Endodermal cell (in vitro differentiated cells): ENCODE measurements around the gene RNF20. TPM values are rescaled to one million over a fixed set of nuclear protein-coding genes. Genes with fewer than 3 reads are reported as not detected.

Experiments
- DNase-seq: peaks from one replicate; pipeline ENCODE4 v3.0.0-alpha.2; 2017
- H3K27ac ChIP-seq: 2 replicates; pipeline ENCODE4 v1.5.1; 2013; ENCODE audit warnings: mild to moderate bottlenecking, low read depth, low read length, moderate library complexity
- H3K27me3 ChIP-seq: 2 replicates; pipeline ENCODE4 v1.6.1; 2013; ENCODE audit warnings: mild to moderate bottlenecking, low read length, moderate library complexity; ENCODE audit not compliant: insufficient read depth, control insufficient read depth, poor library complexity, severe bottlenecking
- H3K36me3 ChIP-seq: 2 replicates; pipeline ENCODE4 v1.7.0; 2013; ENCODE audit warnings: mild to moderate bottlenecking, low read length, moderate library complexity; ENCODE audit not compliant: control insufficient read depth, insufficient read depth
- H3K4me1 ChIP-seq: one replicate; pipeline ENCODE4 v1.7.0; 2013; ENCODE audit warnings: low read length; ENCODE audit not compliant: control insufficient read depth, insufficient read depth
- H3K4me3 ChIP-seq: 2 replicates; pipeline ENCODE4 v1.5.1; 2013; ENCODE audit warnings: mild to moderate bottlenecking, low read length, moderate library complexity
- H3K9ac ChIP-seq: 2 replicates; pipeline ENCODE4 v1.6.1; 2013; ENCODE audit warnings: mild to moderate bottlenecking, low read length, moderate library complexity; ENCODE audit not compliant: poor library complexity, severe bottlenecking; ENCODE audit errors: extremely low read depth
- H3K9me3 ChIP-seq: 2 replicates; pipeline ENCODE4 v1.6.1; 2013; ENCODE audit warnings: mild to moderate bottlenecking, low read length, moderate library complexity; ENCODE audit not compliant: control insufficient read depth
- H3K27ac Mint-ChIP-seq: 2 replicates; pipeline ENCODE4 v1.8.0; 2020; ENCODE audit warnings: mixed read lengths
- H3K27me3 Mint-ChIP-seq: 2 replicates; pipeline ENCODE4 v1.8.0; 2021; ENCODE audit warnings: mild to moderate bottlenecking, mixed read lengths; ENCODE audit not compliant: insufficient read depth
- H3K36me3 Mint-ChIP-seq: 2 replicates; pipeline ENCODE4 v1.8.0; 2020; ENCODE audit warnings: low read depth, mixed read lengths
- H3K4me1 Mint-ChIP-seq: 2 replicates; pipeline ENCODE4 v1.8.0; 2020; ENCODE audit warnings: mixed read lengths
- H3K4me3 Mint-ChIP-seq: 2 replicates; pipeline ENCODE4 v1.8.0; 2020; ENCODE audit warnings: mild to moderate bottlenecking, moderate library complexity, mixed read lengths
- H3K9me3 Mint-ChIP-seq: 2 replicates; pipeline ENCODE4 v1.8.0; 2020; ENCODE audit warnings: mild to moderate bottlenecking, mixed read lengths
- WGBS, 2 experiments: methylation state at CpG; one replicate each; pipeline versions ENCODE4 v1.1.5 to v1.1.7; 2013; ENCODE audit warnings: missing lambda C conversion rate in 2 of 2, mixed read lengths in 1 of 2; ENCODE audit not compliant: insufficient coverage in 1 of 2, insufficient read length in 1 of 2; 5-methylcytosine and 5-hydroxymethylcytosine counted together
- total RNA-seq, 2 donors: library from RNA; stranded (reverse); fragmentation: NEBNext Ultra II Directional in 1 of 2; extraction: Animal tissue kit (Norgen Biotek cat#: 25700) in 1 of 2; gene quantifications; 2 replicates in 1 of 2; 3 replicates in 1 of 2; pipeline ENCODE4 v1.2.1, GENCODE V29; 2021
- TF ChIP-seq, protein P1 (sequence below): fragments of 200-600 bp; sonication (generic); conservative IDR thresholded peaks from 2 replicates; pipeline ENCODE4 v1.5.0; 2021; ENCODE audit warnings: antibody characterized with exemption, mild to moderate bottlenecking

Gene RNF20
- total RNA-seq, 2 donors from 2014 or later = 45.4 to 58.4 TPM

DNA sequence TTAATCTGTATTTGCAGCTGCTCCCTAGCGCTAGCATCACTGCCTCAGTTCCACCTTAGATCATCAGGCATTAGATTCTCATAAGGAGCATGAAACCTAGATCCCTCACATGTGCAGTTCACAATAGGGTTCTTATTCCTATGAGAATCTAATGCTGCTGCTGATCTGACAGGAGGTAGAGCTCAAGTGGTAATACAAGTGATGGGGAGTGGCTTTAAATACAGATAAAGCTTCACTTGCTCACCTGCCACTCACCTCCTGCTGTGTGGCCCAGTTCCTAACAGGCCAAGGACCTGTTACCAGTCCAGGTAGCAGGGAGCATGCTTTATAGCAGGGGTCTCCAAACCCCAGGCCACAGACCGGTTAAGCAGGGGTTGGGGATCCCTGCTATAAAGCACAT lies 22.6 kb upstream of the RNF20 start:
- no peaks in the 10 kb centered on the region for H3K9me3 Mint-ChIP-seq
- H3K27ac ChIP-seq = no peak overlapping the region
- H3K36me3 Mint-ChIP-seq = no peaks in the 10 kb centered on the region
- H3K4me1 ChIP-seq = no peaks in the 10 kb centered on the region
- no peaks in the 10 kb centered on the region for H3K36me3 ChIP-seq
- H3K27me3 ChIP-seq = peaks cover 3% of the 10 kb centered on the region
- H3K27ac Mint-ChIP-seq = no peak overlapping the region
- TF ChIP-seq, protein P1, sequence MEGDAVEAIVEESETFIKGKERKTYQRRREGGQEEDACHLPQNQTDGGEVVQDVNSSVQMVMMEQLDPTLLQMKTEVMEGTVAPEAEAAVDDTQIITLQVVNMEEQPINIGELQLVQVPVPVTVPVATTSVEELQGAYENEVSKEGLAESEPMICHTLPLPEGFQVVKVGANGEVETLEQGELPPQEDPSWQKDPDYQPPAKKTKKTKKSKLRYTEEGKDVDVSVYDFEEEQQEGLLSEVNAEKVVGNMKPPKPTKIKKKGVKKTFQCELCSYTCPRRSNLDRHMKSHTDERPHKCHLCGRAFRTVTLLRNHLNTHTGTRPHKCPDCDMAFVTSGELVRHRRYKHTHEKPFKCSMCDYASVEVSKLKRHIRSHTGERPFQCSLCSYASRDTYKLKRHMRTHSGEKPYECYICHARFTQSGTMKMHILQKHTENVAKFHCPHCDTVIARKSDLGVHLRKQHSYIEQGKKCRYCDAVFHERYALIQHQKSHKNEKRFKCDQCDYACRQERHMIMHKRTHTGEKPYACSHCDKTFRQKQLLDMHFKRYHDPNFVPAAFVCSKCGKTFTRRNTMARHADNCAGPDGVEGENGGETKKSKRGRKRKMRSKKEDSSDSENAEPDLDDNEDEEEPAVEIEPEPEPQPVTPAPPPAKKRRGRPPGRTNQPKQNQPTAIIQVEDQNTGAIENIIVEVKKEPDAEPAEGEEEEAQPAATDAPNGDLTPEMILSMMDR = no peak
- peaks cover 4% of the 10 kb centered on the region for H3K27me3 Mint-ChIP-seq
- no peak overlapping the region for H3K4me3 ChIP-seq
- DNase-seq = no peak
- H3K9ac ChIP-seq = no peak overlapping the region
- no peaks in the 10 kb centered on the region for H3K9me3 ChIP-seq
- no peak overlapping the region for H3K4me3 Mint-ChIP-seq
- WGBS, 2 experiments = 92 to 100% methylated on average over 1 to 2 of the region's 2 CpGs
- H3K4me1 Mint-ChIP-seq = peaks cover 21% of the 10 kb centered on the region

DNA sequence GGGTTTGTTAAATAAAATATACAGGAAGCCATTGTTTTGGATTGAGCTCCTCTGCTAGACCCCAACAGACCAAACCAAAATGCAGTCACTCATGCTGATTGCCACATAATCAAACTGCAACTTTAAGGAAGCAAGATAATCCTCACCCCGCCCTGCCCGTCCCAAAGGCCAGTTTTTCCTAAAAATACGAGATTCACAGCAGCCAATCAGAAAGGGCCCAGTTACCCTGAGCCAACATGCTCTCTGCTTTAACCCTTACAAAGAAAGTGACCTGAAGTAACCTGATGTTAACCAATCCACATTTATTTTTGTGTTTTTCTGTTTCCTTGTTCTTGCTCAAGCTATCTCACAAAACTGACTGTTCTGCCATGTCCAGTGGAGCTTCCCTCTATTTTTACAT lies 21.5 kb upstream of the RNF20 start:
- no peak overlapping the region for H3K9ac ChIP-seq
- H3K27ac Mint-ChIP-seq = no peak overlapping the region
- TF ChIP-seq, protein P1 = no peak

DNA sequence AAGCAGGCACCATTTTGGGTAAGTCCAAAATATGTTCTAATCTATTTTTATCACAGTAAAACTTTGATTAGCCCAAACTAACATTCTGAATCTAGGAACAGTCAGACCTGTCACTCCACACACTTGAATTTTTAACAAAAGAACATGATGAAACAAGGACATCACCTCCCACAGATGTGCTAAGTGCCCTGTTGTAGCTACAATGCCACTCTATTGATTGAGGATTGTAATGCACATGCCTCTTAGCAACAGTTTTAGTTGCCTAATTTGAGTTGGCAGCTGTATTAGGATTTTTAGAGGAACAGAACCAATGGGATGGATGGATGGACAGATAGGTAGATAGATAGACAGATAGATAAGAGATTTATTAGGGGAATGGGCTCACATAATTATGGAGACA lies 20.3 kb upstream of the RNF20 start:
- Histone ChIP-seq H3K9me3 (no peaks in the 10 kb centered on the region), H3K27ac (no peak overlapping the region), H3K4me1 (no peaks in the 10 kb centered on the region), H3K4me3 (no peak overlapping the region), H3K36me3 (no peaks in the 10 kb centered on the region), H3K9ac (no peak overlapping the region), H3K27me3 (no peaks in the 10 kb centered on the region)
- Mint-ChIP-seq H3K36me3 (no peaks in the 10 kb centered on the region), H3K9me3 (no peaks in the 10 kb centered on the region), H3K4me3 (no peak overlapping the region), H3K27me3 (peaks cover 3% of the 10 kb centered on the region), H3K4me1 (peaks cover 21% of the 10 kb centered on the region), H3K27ac (no peak overlapping the region)
- DNase-seq = peak; percentile 69
- TF ChIP-seq, protein P1 = no peak

More for the DNA sequence above, 21.5 kb upstream of the RNF20 start:
- no peak for DNase-seq
- Mint-ChIP-seq H3K36me3 (no peaks in the 10 kb centered on the region), H3K9me3 (no peaks in the 10 kb centered on the region), H3K27me3 (peaks cover 3% of the 10 kb centered on the region), H3K4me3 (no peak overlapping the region), H3K4me1 (peaks cover 21% of the 10 kb centered on the region)
- no peaks in the 10 kb centered on the region for H3K9me3 ChIP-seq
- H3K27ac ChIP-seq = no peak overlapping the region
- no peaks in the 10 kb centered on the region for H3K27me3 ChIP-seq
- 69 to 74% methylated on average over 3 of the region's 3 CpGs for WGBS, 2 experiments
- H3K36me3 ChIP-seq = no peaks in the 10 kb centered on the region
- no peaks in the 10 kb centered on the region for H3K4me1 ChIP-seq
- no peak overlapping the region for H3K4me3 ChIP-seq
